ENCODE results near the gene CTBP2. TPM values are rescaled to one million over a fixed set of nuclear protein-coding genes. Genes with fewer than 3 reads are reported as not detected.

Gene CTBP2
- total and polyA plus RNA-seq, 10 of the 15 experiments (the other 5 are each of a cell fraction or from before 2014, with no cell fraction given) = 0.02 to 0.72 (median 0.06) TPM; not detected in 2

- BruUV-seq (replicated peaks) = no TSS peak
- RAD21 ChIA-PET (ENCODE audit: unreplicated experiment) = no interaction called here
- SMC1A ChIA-PET (ENCODE audit: uncharacterized antibody, unreplicated experiment) = interaction anchor here (2.8 kb wide), 1 partner anchor 14 kb away, joined by 13 read pairs; no protein-coding TSS in a partner anchor
- peaks cover 17% of the 10 kb centered on the region for H3K4me1 ChIP-seq (ENCODE audit: control insufficient read depth, insufficient read depth, low read length)
- no peak for FAIRE-seq
- H3K4me2 ChIP-seq (ENCODE audit: control insufficient read depth, insufficient read depth) = no peak overlapping the region
- peaks cover 0 to 8% of the 10 kb centered on the region in 2 experiments; a peak in 1 of 4 replicates for H3K36me3 ChIP-seq (ENCODE audit: control insufficient read depth in 2 of 2, insufficient read depth in 2 of 2, low read length in 1 of 2)
- H4K20me1 ChIP-seq (ENCODE audit: control insufficient read depth, insufficient read depth) = no peaks in the 10 kb centered on the region
- intact Hi-C loops (cut with micrococcal nuclease; ENCODE audit: unreplicated experiment) = no loop called here
- H3K4me3 ChIP-seq = no peak overlapping the region
- no peak overlapping the region for H3K9ac ChIP-seq (ENCODE audit: control insufficient read depth, insufficient read depth, low read length)
- ATAC-seq = no peak
- POLR2A ChIA-PET = no interaction called here
- TF ChIP-seq PKNOX1 (IDR thresholded peaks at IDR 0.05) (0 out of 2 replicates have a peak, but pooled peaks have one; percentile 27), NFIC (IDR thresholded peaks at IDR 0.05; ENCODE audit: low read depth, low read length) (no peak), CBX3 (IDR thresholded peaks at IDR 0.05; ENCODE audit: borderline replicate concordance, low read depth) (no peak)
- WGBS (ENCODE audit: insufficient coverage, insufficient replicate concordance, low lambda C conversion rate, missing lambda C conversion rate) = 59% methylated on average over 6 of the region's 7 CpGs
- H3K27ac ChIP-seq (ENCODE audit: control insufficient read depth, insufficient read depth) = no peak overlapping the region
- H3K9me3 ChIP-seq (replicated peaks; ENCODE audit: control insufficient read depth, insufficient read depth, low read length) = no peaks in the 10 kb centered on the region
- in situ Hi-C loops (cut with MboI) = no loop called here
- H3K79me2 ChIP-seq (ENCODE audit: control insufficient read depth, insufficient read depth, low read length) = peaks cover 17% of the 10 kb centered on the region
- no peak for DNase-seq (ENCODE audit: low read depth, low spot score)
- CTCF ChIA-PET = no interaction called here
- no peak overlapping the region for H2AFZ ChIP-seq (ENCODE audit: control insufficient read depth, low read depth, low read length)
- H3K27me3 ChIP-seq (replicated peaks in 1 of 2; ENCODE audit: control insufficient read depth in 2 of 2, insufficient read depth in 2 of 2, low read length in 1 of 2) = no peaks in the 10 kb centered on the region
These were observed 202.9 kb downstream of the CTBP2 start for GRCh38 chr10:124957404-124957947.

- H3K27me3 ChIP-seq (replicated peaks in 1 of 2; ENCODE audit: control insufficient read depth in 2 of 2, insufficient read depth in 2 of 2, low read length in 1 of 2) = no peaks in the 10 kb centered on the region
- H3K4me3 ChIP-seq = no peak overlapping the region
- RAD21 ChIA-PET (ENCODE audit: unreplicated experiment) = no interaction called here
- SMC1A ChIA-PET (ENCODE audit: uncharacterized antibody, unreplicated experiment) = no interaction called here
- FAIRE-seq (no peak), DNase-seq (ENCODE audit: low read depth, low spot score) (no peak), ATAC-seq (no peak)
- peaks cover 20% of the 10 kb centered on the region for H3K79me2 ChIP-seq (ENCODE audit: control insufficient read depth, insufficient read depth, low read length)
- 95% methylated on average over 1 of the region's 1 CpG for WGBS (ENCODE audit: insufficient coverage, insufficient replicate concordance, low lambda C conversion rate, missing lambda C conversion rate)
- H2AFZ ChIP-seq (ENCODE audit: control insufficient read depth, low read depth, low read length) = no peak overlapping the region
- no peak overlapping the region for H3K27ac ChIP-seq (ENCODE audit: control insufficient read depth, insufficient read depth)
- H3K4me2 ChIP-seq (ENCODE audit: control insufficient read depth, insufficient read depth) = no peak overlapping the region
- in situ Hi-C loops (cut with MboI) (no loop called here), intact Hi-C loops (cut with micrococcal nuclease; ENCODE audit: unreplicated experiment) (no loop called here)
- H3K9ac ChIP-seq (ENCODE audit: control insufficient read depth, insufficient read depth, low read length) = no peak overlapping the region
- POLR2A ChIA-PET = no interaction called here
- no TSS peak for BruUV-seq (replicated peaks)
- peaks cover 0 to 8% of the 10 kb centered on the region in 2 experiments; a peak in 1 of 4 replicates for H3K36me3 ChIP-seq (ENCODE audit: control insufficient read depth in 2 of 2, insufficient read depth in 2 of 2, low read length in 1 of 2)
- no peaks in the 10 kb centered on the region for H3K9me3 ChIP-seq (replicated peaks; ENCODE audit: control insufficient read depth, insufficient read depth, low read length)
- 0 out of 2 replicates have a peak, but pooled peaks cover 2% of the 10 kb centered on the region for H4K20me1 ChIP-seq (ENCODE audit: control insufficient read depth, insufficient read depth)
- H3K4me1 ChIP-seq (ENCODE audit: control insufficient read depth, insufficient read depth, low read length) = peaks cover 17% of the 10 kb centered on the region
- CTCF ChIA-PET = no interaction called here
- TF ChIP-seq KAT2A (conservative IDR thresholded peaks at IDR 0.05; ENCODE audit: control insufficient read depth, low read depth, low read length) (no peak), RAD21 (IDR thresholded peaks at IDR 0.05; ENCODE audit: insufficient read depth, low read depth, low read length) (no peak), POU2F2 (IDR thresholded peaks at IDR 0.05; ENCODE audit: borderline replicate concordance, low read depth, low read length) (no peak), ZBTB11 (CRISPR knock-in tag; IDR thresholded peaks at IDR 0.05) (no peak), ATF7 (IDR thresholded peaks at IDR 0.05; ENCODE audit: low read depth) (no peak), BMI1 (IDR thresholded peaks at IDR 0.05; ENCODE audit: borderline replicate concordance) (no peak), MYC (IDR thresholded peaks at IDR 0.05; ENCODE audit: insufficient read depth, insufficient read length, insufficient replicate concordance, low read length, severe bottlenecking) (no peak), NRF1 (conservative IDR thresholded peaks at IDR 0.05; ENCODE audit: low read depth, low read length) (no peak)
These were observed 203.6 kb downstream of the CTBP2 start for GRCh38 chr10:124956764-124957163.

Measured in GM12878 (cell line).